Epidermal melanocyte (primary cell): ENCODE data around the gene CPNE6.
"Not testable (repeated sequence)": the region's sequence is repeated elsewhere in the genome, so short reads cannot be mapped to it uniquely, and the experiment has no call there.

Experiments
- DNase-seq: peaks from one replicate; pipeline ENCODE4 v3.0.0; 2011; ENCODE audit warnings: low spot score; ENCODE audit not compliant: insufficient read length

The CPNE6 gene

DNA sequence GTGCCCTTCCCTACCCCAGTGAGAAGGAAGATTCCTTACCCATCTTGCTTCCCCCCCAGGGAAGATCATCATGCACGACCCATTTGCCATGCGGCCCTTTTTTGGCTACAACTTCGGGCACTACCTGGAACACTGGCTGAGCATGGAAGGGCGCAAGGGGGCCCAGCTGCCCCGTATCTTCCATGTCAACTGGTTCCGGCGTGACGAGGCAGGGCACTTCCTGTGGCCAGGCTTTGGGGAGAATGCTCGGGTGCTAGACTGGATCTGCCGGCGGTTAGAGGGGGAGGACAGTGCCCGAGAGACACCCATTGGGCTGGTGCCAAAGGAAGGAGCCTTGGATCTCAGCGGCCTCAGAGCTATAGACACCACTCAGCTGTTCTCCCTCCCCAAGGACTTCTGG lies 32.1 kb downstream of the CPNE6 start:
- no peak for DNase-seq

GRCh38 chr14:24105609-24106239 lies 34.4 kb downstream of the CPNE6 start:
- DNase-seq, result not testable (repeated sequence)

- DNase-seq, result no peak
Measured at GRCh38 chr14:24106672-24107271, 35.4 kb downstream of the CPNE6 start.

GRCh38 chr14:24108336-24108874 lies 37.0 kb downstream of the CPNE6 start:
- no peak for DNase-seq

- DNase-seq, result no peak
Measured at GRCh38 chr14:24110060-24110459, 38.7 kb downstream of the CPNE6 start.

GRCh38 chr14:24110523-24110922 lies 39.2 kb downstream of the CPNE6 start:
- no peak for DNase-seq

DNA sequence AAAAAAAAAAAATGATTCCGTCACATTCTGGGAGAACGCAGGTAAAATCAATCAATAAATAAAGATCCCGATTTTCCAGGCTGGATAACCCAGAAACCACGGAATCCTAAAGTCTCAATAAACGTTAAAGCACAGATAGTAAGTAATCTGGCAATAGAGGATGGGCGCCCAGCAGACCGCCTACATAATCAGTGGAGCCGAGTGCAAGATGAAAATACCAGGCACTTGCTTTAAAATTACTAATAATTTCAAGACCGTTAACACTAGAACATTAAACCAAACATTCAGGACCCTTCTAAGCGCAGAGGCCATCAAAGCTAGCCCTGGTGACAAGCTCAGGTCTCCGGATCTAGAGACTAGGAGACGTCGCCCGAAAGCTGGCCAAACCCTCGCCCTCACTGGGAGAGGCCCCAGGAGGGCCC lies 42.0 kb downstream of the CPNE6 start:
- no peak for DNase-seq

DNA sequence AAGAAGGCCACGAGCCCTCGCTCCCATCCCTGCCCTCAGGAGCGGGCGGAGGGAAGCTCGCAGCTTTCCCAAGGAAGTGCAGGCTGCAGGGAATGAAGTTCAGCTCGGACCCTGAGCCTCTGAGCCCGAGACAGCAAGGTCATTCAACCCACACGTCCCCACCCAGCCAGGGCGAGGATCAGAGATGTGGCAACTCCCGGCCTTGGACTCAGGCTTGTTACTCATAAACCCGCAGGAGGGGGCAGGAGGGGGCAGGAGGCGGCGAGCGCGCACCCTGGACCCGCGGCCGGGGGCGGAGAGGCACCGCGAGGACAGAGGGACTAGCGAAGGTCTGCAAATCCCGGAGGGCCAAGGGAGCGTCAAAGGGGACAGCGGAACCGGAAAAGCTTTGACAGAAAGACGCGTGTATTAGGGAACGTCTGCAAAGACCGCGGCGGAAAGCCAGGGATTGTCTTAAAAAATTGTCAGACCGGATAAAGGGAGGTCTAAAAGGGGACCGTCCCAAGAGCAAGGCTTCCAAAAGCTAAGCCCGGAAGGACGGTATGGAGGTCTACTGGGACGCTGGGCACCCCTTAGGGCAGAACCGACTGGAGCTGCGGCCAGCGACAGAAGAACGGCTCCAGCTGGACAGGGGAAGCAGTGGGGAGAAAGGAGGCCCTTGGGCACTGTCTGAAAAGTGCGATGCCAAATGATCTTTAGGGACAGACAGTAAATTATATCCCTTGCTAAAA lies 42.6 kb downstream of the CPNE6 start:
- peak; percentile 50 for DNase-seq

DNA sequence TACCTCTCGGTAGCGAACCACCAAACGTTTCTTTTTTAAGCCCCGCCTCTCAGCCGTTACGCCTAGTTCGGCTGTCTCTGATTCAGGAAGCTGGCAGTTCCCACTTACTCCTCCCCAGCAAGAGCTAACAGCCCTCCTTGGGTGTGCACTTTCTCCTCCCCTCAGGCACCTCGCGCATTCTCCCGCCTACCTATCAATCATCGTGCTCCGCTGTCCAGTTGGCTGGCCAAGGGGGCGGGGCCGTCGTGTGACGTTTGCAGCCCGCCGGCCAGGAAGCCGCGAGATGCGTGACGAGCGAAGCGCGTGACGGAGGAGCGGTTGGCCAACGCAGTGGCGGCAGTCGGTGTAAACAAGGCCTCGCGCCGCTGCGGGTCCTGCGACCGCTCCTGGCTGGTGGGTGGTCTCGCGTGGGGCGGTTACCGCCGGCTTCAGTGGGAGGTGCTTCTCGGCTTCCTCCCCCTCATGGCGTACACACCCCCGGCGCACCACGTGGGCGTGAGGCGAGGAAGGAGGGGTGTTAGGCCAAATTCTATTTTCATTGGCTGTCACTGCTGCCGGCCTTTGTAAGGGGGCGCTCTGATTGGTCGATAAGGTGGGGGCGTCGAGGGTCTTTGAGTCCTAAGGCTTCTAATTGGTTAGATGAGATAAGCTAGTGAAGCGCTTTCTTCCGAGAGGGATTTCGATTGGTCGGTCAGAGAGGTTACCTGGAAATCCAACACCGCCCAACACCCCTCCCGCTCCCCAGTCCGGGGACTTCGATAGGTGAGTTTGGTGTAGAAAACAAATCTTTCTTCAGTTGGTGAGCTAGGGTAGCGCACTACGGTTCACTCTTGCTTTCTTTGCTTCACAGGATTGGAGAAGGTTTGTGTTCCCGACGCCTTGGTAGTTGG lies 43.4 kb downstream of the CPNE6 start, which contains the start of the genes DCAF11 and NRL:
Gene DCAF11, plus strand, starts transcription at position 246 of the 890 bp plus-strand sequence. CDS start 818 bp downstream, outside the sequence.
Gene NRL, minus strand, starts transcription at position 418 of the 890 bp plus-strand sequence. CDS start 32,101 bp downstream, outside the sequence.
- peak; percentile 99 for DNase-seq

DNA sequence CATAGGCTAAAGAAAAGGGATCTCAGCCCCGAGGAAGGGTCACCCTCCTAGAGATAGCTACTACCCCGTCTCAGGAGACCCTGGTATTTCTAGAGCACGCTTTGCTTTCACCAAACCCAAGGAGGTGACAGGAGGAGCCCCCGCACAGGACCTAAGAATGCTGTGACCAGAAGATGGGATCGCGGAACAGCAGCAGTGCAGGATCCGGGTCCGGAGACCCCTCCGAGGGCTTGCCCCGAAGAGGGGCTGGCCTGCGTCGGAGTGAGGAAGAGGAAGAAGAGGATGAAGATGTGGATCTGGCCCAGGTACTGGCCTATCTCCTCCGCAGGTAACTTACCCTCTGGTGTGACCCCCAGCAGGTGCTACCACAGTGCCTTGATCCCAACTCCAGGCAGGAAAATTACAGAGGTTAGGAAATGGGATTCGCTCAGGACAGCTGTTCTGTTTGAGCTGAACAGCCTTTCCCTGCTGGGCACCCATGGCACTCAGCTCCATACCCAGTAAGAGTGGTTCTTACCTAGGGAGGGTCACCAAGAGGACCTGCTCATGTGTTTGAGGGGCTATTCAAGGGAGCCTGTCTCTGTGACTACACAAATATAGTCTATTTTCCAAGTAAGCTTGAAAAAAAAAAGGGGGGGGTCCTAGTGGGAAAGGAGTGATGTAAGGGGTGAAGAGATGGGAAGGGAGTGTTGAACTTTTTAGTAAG lies 44.2 kb downstream of the CPNE6 start:
- no peak for DNase-seq

DNA sequence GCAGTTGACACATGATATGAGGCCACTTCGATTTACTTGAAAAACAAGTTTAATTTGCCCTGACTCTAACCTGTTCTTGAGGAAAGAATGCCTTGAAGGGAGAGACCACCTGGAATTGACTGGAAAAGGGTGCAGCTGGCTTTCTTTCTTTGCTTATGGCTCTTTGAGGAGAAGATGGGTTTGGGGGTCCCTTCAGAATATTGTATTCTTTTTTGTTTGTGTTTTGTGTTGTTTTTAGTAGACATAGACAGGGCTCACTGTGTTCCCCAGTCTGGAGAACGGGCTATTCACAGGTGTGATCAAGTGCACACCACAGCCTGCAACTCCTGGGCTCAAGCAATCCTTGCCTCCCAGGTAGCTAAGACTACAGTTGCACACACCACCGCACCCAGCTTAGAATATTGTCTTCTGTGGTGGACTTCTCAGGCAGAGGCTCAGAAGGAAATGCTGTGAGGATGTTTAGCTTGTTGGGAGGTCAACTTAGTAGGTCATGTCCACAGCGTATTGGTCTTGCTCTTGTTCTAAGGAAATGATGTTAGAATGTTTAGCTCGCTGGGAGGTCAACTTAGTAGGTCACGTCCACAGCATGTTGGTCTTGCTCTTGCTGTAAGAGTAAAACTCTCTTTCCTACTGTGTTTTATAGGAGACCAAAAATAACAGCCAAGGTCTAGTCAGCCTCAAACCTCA lies 44.9 kb downstream of the CPNE6 start:
- no peak for DNase-seq

GRCh38 chr14:24117179-24117578 lies 45.8 kb downstream of the CPNE6 start:
- no peak for DNase-seq

GRCh38 chr14:24119691-24120090 lies 48.3 kb downstream of the CPNE6 start:
- DNase-seq, result no peak

GRCh38 chr14:24121210-24121609 lies 49.8 kb downstream of the CPNE6 start:
- no peak for DNase-seq

GRCh38 chr14:24122416-24122815 lies 51.1 kb downstream of the CPNE6 start:
- no peak for DNase-seq

DNA sequence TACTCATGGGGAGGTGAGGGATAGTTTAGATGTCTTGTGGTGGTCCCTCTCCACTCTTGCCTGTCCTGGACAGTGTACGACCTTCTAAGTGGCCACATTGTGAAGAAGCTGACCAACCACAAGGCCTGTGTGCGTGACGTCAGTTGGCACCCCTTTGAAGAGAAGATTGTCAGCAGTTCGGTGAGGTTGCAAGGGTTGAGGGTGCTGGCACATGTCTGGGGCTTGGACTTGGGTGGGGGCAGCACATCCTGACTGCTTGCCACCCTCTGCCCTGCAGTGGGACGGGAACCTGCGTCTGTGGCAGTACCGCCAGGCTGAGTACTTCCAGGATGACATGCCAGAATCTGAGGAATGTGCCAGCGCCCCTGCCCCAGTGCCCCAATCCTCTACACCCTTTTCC lies 51.5 kb downstream of the CPNE6 start:
- no peak for DNase-seq

GRCh38 chr14:24123424-24124417 lies 52.4 kb downstream of the CPNE6 start:
- no peak for DNase-seq

DNA sequence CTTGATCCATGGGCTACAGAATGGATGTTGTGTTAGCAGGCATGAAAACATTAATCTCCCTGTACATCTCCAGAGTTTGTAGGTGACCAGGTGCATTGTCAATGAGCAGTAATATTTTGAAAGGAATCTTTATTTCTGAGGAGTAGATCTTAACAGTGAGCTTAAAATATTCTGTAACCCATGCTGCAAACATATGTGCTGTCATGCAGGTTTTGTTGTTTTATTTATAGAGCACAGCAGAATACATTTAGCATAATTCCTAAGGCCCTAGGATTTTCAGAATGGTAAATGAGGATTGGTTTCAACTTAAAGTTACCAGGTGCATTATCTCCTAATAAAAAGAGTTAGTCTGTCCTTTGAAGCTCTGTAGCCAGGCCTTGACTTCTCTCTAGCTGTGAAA lies 55.6 kb downstream of the CPNE6 start:
- no peak for DNase-seq

- DNase-seq, result no peak
Measured at GRCh38 chr14:24127673-24128072, 56.3 kb downstream of the CPNE6 start.
